Ovary (tissue), 9 donors: ENCODE data around the gene ASAP2. TPM values are rescaled to one million over a fixed set of nuclear protein-coding genes. Genes with fewer than 3 reads are reported as not detected.

Source experiments
- DNase-seq, 5 donors: peaks; one replicate each; pipeline ENCODE4 v3.0.0-alpha.2; 2019 to 2020
- H3K27ac ChIP-seq, 2 donors: fragments of 200-600 bp; one replicate each; pipeline versions ENCODE4 v1.5.1 to v1.8.0; 2019 to 2022
- H3K27me3 ChIP-seq: fragments of 200-600 bp; one replicate; pipeline ENCODE4 v1.8.0; 2022
- H3K36me3 ChIP-seq: fragments of 200-600 bp; sonication (generic); one replicate; pipeline ENCODE4 v1.5.1; 2019
- H3K4me1 ChIP-seq: one replicate; pipeline ENCODE4 v1.8.1; 2013; ENCODE audit warnings: mild to moderate bottlenecking, moderate library complexity; ENCODE audit not compliant: insufficient read depth
- H3K4me3 ChIP-seq: fragments of 200-600 bp; sonication (generic); one replicate; pipeline ENCODE4 v1.5.1; 2017
- H3K9me3 ChIP-seq, 2 donors: fragments of 200-600 bp in 1 of 2; sonication (generic) in 1 of 2; one replicate each; pipeline versions ENCODE4 v1.5.1 to v1.8.1; 2013 to 2019; ENCODE audit warnings: mild to moderate bottlenecking in 1 of 2, moderate library complexity in 1 of 2
- EP300 ChIP-seq: sonication (generic); formaldehyde crosslinking; IDR thresholded peaks from one replicate; pipeline ENCODE4 v1.6.1; 2017; ENCODE audit warnings: antibody characterized with exemption
- POLR2A ChIP-seq: fragments of 450-650 bp; IDR thresholded peaks from one replicate; pipeline ENCODE4 v1.6.1; 2017; ENCODE audit warnings: antibody characterized with exemption, mild to moderate bottlenecking, moderate library complexity
- WGBS, 3 donors: extraction: QIAGEN DNeasy Blood & Tissue Kit in 1 of 3; methylation state at CpG; one replicate each; pipeline versions ENCODE4 v1.1.5 to v1.1.7; 2013 to 2017; 5-methylcytosine and 5-hydroxymethylcytosine counted together
- intact Hi-C, 4 donors: fragments of 100-400 bp; cut with DNase I; formaldehyde crosslinking; loops; one replicate each; pipeline versions ENCODE4 v1.11.0 to v1.15.1; 2022 to 2023
- polyA plus RNA-seq, 2 donors: library from polyadenylated mRNA; stranded (reverse); fragments of 200-250 nt in 1 of 2; fragments of 350-450 nt in 1 of 2; fragmentation: Illumina TruSeq in 1 of 2; extraction: RNeasy Lipid Tissue Mini Kit (QIAGEN cat#74804) in 1 of 2; gene quantifications; one replicate each; pipeline ENCODE4 v1.2.3, GENCODE V29; 2013 to 2014
- total RNA-seq, 7 donors: library from RNA; depleted of rRNA in 2 of 7; stranded (reverse); fragments of >200 nt in 2 of 7; fragmentation: NEBNext Ultra II Directional in 3 of 7; extraction: Animal tissue kit (Norgen Biotek cat#: 25700) in 3 of 7; gene quantifications; one replicate each; pipeline versions ENCODE4 v1.1.0 to v1.2.4, GENCODE V29; 2016 to 2023
- TF ChIP-seq, protein P1 (sequence below), 3 donors: fragments of 450-650 bp in 2 of 3; fragments of 200-600 bp in 1 of 3; IDR thresholded peaks; one replicate each; pipeline versions ENCODE4 v1.5.1 to v1.8.0; 2016 to 2022; ENCODE audit warnings: antibody characterized with exemption in 3 of 3, mild to moderate bottlenecking in 1 of 3
- donor health status: DM: no; HTN: no; CAD: no; lungs with moderate emphysema.
- donor health status: DM: no; HTN: no; CAD: no.
- donor health status: Bipolar disorder and iron deficiency.
- donor health status: DM: yes; HTN: yes; CAD: no.
- donor health status: DM: no; HTN: no; CAD: no.
- donor health status: DM: yes; HTN: yes; CAD: no.

ASAP2 gene
- total and polyA plus RNA-seq, 9 donors = 10.3 to 22.7 (median 15.5) TPM

DNA sequence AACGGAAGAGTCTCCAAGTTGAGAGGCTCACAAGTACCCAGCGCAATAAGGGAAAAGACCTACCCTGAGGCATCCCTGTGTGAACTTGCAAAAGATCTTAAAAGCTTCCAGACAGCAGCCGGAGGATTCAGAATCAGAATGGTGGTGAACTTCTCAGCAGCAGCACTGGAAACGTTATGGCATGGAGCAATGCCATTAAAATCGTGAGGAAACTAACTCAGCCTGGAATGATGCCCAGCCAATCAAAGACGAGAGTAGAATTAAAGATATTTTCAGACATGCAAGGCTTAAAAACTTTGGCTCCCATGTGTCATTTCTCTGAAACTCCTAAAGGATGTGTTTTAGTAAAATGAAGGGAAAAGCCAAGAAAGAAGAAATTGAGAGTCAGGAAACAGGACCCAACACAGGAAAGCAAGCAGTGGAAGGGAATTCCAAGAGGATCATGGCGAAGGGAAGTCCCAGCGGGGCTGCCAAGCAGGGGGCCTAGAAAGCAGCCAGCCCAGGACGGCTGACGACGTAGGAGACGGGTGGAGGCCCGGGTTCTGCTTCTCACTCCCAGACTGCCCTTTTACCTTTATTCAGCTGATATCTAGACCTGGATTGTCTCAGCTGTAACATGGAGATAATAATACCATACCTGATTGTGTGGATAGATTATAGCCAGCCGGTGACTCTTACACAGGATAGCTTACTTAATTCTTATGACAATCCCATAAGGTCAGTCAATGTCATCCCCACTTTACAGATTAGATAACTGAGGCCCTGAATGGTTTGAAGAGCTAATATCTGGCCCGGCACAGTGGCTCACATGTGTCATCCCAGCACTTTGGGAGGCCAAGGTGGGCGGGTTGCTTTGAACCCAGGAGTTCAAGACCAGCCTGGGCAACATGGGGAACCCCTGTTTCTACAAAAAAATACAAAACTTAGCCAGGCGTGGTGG, 92.8 kb downstream of the ASAP2 start:
- WGBS, 3 donors = 77 to 86% (median 84%) methylated on average over 17 of the region's 17 CpGs
- H3K27ac ChIP-seq = no peak overlapping the region

DNA sequence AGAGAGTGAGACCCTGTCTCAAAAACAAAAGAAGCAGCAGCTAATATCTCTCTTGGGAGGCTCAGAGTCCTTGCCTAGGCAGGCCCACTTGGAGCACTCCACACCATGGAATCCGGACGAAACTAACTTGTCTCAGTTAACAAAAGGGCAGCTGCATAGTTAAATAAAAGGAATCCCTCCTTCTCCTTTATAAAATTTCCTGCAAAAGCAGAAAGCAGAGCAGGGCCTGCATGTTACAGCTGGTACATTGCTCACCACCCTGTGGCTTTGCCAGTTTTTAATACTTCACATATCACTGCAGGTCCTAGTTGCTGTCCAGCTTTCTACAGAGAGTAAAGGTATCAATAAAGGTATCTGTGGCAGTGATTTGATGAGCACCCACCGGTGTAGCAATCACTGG, 93.6 kb downstream of the ASAP2 start:
- no peak for TF ChIP-seq EP300
- TF ChIP-seq, protein P1, sequence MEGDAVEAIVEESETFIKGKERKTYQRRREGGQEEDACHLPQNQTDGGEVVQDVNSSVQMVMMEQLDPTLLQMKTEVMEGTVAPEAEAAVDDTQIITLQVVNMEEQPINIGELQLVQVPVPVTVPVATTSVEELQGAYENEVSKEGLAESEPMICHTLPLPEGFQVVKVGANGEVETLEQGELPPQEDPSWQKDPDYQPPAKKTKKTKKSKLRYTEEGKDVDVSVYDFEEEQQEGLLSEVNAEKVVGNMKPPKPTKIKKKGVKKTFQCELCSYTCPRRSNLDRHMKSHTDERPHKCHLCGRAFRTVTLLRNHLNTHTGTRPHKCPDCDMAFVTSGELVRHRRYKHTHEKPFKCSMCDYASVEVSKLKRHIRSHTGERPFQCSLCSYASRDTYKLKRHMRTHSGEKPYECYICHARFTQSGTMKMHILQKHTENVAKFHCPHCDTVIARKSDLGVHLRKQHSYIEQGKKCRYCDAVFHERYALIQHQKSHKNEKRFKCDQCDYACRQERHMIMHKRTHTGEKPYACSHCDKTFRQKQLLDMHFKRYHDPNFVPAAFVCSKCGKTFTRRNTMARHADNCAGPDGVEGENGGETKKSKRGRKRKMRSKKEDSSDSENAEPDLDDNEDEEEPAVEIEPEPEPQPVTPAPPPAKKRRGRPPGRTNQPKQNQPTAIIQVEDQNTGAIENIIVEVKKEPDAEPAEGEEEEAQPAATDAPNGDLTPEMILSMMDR (IDR thresholded peaks at IDR 0.05) = no peak
- intact Hi-C loops = no loop called here
- DNase-seq = no peak
- peaks cover 9% of the 10 kb centered on the region for H3K4me1 ChIP-seq
- no peak overlapping the region for H3K4me3 ChIP-seq
- no peaks in the 10 kb centered on the region for H3K36me3 ChIP-seq
- 90 to 95% (median 91%) methylated on average over 3 of the region's 3 CpGs for WGBS, 3 donors
- no peaks in the 10 kb centered on the region for H3K27me3 ChIP-seq
- H3K9me3 ChIP-seq = no peaks in the 10 kb centered on the region
- H3K27ac ChIP-seq = no peak overlapping the region

More for the DNA sequence above, 92.8 kb downstream of the ASAP2 start:
- H3K4me3 ChIP-seq = no peak overlapping the region
- intact Hi-C loops = no loop called here
- no peak for DNase-seq
- no peaks in the 10 kb centered on the region for H3K27me3 ChIP-seq
- peaks cover 9% of the 10 kb centered on the region for H3K4me1 ChIP-seq
- H3K36me3 ChIP-seq = no peaks in the 10 kb centered on the region
- H3K9me3 ChIP-seq = no peaks in the 10 kb centered on the region
- TF ChIP-seq, protein P1 (IDR thresholded peaks at IDR 0.05) = no peak
- TF ChIP-seq POLR2A (no peak), EP300 (no peak)

DNA sequence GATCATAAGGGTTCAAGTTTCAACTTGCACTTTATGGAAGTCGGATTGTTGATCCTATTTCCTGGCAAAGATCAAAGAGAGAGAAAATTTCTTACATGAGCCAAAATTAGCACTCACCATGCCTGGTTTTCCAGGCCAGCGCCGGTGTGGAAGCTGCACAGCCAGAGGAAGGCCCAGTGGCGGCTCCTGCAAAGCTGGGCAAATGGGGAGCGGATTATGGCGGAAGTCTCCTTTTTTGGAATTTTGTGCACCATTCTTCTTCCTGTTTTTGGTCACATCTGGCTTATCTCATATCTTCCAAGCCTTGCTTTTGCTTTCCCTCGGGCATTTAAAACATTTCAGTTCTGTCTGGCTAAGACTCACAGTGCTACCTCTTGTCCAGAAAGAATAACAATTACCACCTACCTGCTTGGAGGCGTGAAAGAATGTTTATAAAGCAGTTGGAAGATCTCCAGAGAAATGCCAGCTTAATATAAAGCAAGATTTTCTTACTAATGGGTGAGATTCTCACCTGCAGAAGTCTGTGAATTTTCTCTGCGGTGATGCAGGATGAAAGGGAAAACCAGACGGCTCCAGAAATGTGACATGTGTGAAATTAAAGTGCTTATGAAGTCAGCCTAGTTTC, 94.3 kb downstream of the ASAP2 start:
- WGBS, 3 donors = 80 to 83% (median 82%) methylated on average over 10 of the region's 10 CpGs
- H3K27me3 ChIP-seq = no peaks in the 10 kb centered on the region
- H3K4me1 ChIP-seq = peaks cover 9% of the 10 kb centered on the region
- H3K4me3 ChIP-seq = no peak overlapping the region
- H3K9me3 ChIP-seq = no peaks in the 10 kb centered on the region
- no peak overlapping the region for H3K27ac ChIP-seq
- intact Hi-C loops = no loop called here
- no peak for TF ChIP-seq POLR2A
- TF ChIP-seq EP300 = no peak
- TF ChIP-seq, protein P1 (IDR thresholded peaks at IDR 0.05) = no peak
- no peaks in the 10 kb centered on the region for H3K36me3 ChIP-seq
- no peak for DNase-seq

GRCh38 chr2:9302755-9303154, 96.1 kb downstream of the ASAP2 start:
- no peak overlapping the region for H3K4me3 ChIP-seq
- H3K4me1 ChIP-seq = peaks cover 6% of the 10 kb centered on the region
- intact Hi-C loops = no loop called here
- H3K36me3 ChIP-seq = no peaks in the 10 kb centered on the region
- TF ChIP-seq EP300 = no peak
- TF ChIP-seq, protein P1 (IDR thresholded peaks at IDR 0.05) = no peak
- no peak for TF ChIP-seq POLR2A
- H3K9me3 ChIP-seq = no peaks in the 10 kb centered on the region
- WGBS, 3 donors = 93 to 99% (median 93%) methylated on average over 2 of the region's 2 CpGs
- H3K27me3 ChIP-seq = no peaks in the 10 kb centered on the region
- no peak overlapping the region for H3K27ac ChIP-seq
- no peak for DNase-seq
